ENCODE measurements around the gene PDE4D. TPM values are rescaled to one million over a fixed set of nuclear protein-coding genes. Genes with fewer than 3 reads are reported as not detected.

PDE4D gene
- total and polyA plus RNA-seq, 2 donors (not counting 3 experiments of a cell fraction or from before 2014, with no cell fraction given), result 34.5 to 51.2 TPM

DNA sequence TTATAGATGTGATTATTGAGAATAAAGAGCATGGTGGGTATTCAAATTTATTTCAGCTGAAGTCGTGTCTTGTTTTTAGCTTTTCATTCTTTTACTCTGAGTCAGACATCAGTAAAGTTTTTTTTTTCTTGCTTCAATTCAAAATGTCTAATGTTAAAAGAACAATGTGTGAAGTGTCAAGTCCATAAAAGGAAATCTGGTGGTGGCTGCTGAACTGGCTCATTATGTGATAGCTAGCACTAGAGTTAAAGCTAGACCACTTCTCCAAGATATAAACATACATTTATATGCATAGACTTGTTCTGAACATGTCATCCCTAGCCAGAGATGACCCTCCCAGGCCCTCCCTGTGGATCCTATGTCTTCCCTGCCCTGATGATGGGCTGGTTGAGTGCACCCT lies 972.4 kb downstream of the PDE4D start:
- Histone ChIP-seq H3K9ac (replicated peaks; ENCODE audit: extremely low read depth, insufficient read depth, low read length) (no peak overlapping the region), H3K4me2 (ENCODE audit: insufficient read depth, low read length) (no peak overlapping the region), H2AFZ (ENCODE audit: low read depth, low read length) (no peak overlapping the region), H3K9me1 (replicated peaks; ENCODE audit: control insufficient read depth, extremely low read depth, insufficient read depth, low read length) (no peaks in the 10 kb centered on the region), H3K4me1 (ENCODE audit: control insufficient read depth, extremely low read depth, insufficient read depth, low read length) (peaks cover 7% of the 10 kb centered on the region), H3K79me2 (ENCODE audit: control insufficient read depth, insufficient read depth, low read length) (no peaks in the 10 kb centered on the region), H3K36me3 (ENCODE audit: control insufficient read depth in 2 of 2, extremely low read depth in 1 of 2, insufficient read depth in 2 of 2, low read length in 2 of 2) (no peaks in the 10 kb centered on the region), H3K9me3 (replicated peaks; ENCODE audit: control insufficient read depth, insufficient read depth, low read length) (no peaks in the 10 kb centered on the region), H4K20me1 (replicated peaks; ENCODE audit: control insufficient read depth, extremely low read depth, insufficient read depth, low read length) (no peaks in the 10 kb centered on the region), H3K27ac (ENCODE audit: insufficient read depth, low read depth, low read length) (no peak overlapping the region), H3K27me3 (ENCODE audit: control insufficient read depth in 2 of 2, insufficient read depth in 2 of 2, low read length in 2 of 2) (peaks cover 7 to 10% of the 10 kb centered on the region in 2 experiments), H3K4me3 (replicated peaks in 1 of 3; ENCODE audit: insufficient read depth in 1 of 3, low read depth in 1 of 3, low read length in 3 of 3) (no peak overlapping the region)
- TF ChIP-seq, protein P1, sequence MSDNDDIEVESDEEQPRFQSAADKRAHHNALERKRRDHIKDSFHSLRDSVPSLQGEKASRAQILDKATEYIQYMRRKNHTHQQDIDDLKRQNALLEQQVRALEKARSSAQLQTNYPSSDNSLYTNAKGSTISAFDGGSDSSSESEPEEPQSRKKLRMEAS (IDR thresholded peaks at IDR 0.05; ENCODE audit: insufficient read depth, insufficient read length), result no peak
- TF ChIP-seq MYC (IDR thresholded peaks at IDR 0.05; ENCODE audit: low read depth, low read length) (no peak), POLR2A (IDR thresholded peaks at IDR 0.05; ENCODE audit: low read depth, low read length) (no peak), FOS (IDR thresholded peaks at IDR 0.05; ENCODE audit: borderline replicate concordance, insufficient read depth, low read length) (no peak), EZH2 (IDR thresholded peaks at IDR 0.05; ENCODE audit: borderline replicate concordance, low read depth, low read length, severe bottlenecking) (no peak), GATA2 (IDR thresholded peaks at IDR 0.05; ENCODE audit: insufficient read depth, insufficient read length, low read depth, low read length) (no peak), POLR2AphosphoS5 (IDR thresholded peaks at IDR 0.05; ENCODE audit: insufficient read depth, low read depth, low read length) (no peak), JUN (IDR thresholded peaks at IDR 0.05; ENCODE audit: borderline replicate concordance, insufficient read depth, insufficient read length, low read depth) (no peak), CTCF (IDR thresholded peaks at IDR 0.05; ENCODE audit: extremely low read depth in 1 of 2, insufficient read depth in 1 of 2, low read depth in 1 of 2, low read length in 2 of 2) (no peak)
- DNase-seq (ENCODE audit: low read depth, low spot score), result peak; percentile 43
- dilution Hi-C loops (cut with MboI; ENCODE audit: extremely low pct_ligation_motif_present, low sequenced_read_pairs), result no loop called here
- BruUV-seq (replicated peaks), result no TSS peak
- POLR2A ChIA-PET, result no interaction called here
- intact Hi-C loops (cut with micrococcal nuclease), result no loop called here
- CTCF ChIA-PET, result interaction anchor here (1.0 to 1.3 kb wide), 4 partner anchors 20 to 30 kb away, joined by 3 to 5 read pairs (median 4); no protein-coding TSS in a partner anchor
- peak; percentile 70 for FAIRE-seq

All from endothelial cell of umbilical vein (primary cell).